IMR-90 (cell line): ENCODE results near the gene TP53I11. TPM values are rescaled to one million over a fixed set of nuclear protein-coding genes. Genes with fewer than 3 reads are reported as not detected.

Experiments
- ATAC-seq: fragments of 200-7000 bp; cut with Tn5 transposase; 2 replicates; pipeline ENCODE4 v1.9.1; 2020; ENCODE audit warnings: low read depth, mild to moderate bottlenecking, moderate library complexity
- BruUV-seq: library from RNA; stranded (reverse); fragments of 400-500 nt; replicated peaks from 2 replicates; lab custom pipeline; 2021; lab: Mats Ljungman, UMichigan
- CTCF ChIA-PET: fragments of 300-600 bp; formaldehyde crosslinking; extraction: SDS; loops from one replicate; lab custom pipeline; 2021; ENCODE audit warnings: antibody characterized with exemption; lab: Yijun Ruan, JAX
- POLR2A ChIA-PET: fragments of 300-600 bp; sonication (Branson Sonifier 250); formaldehyde crosslinking; loops from one replicate; lab custom pipeline; 2022; ENCODE audit warnings: antibody characterized with exemption; ENCODE audit not compliant: unreplicated experiment; lab: Charles Lee
- DNase-seq: peaks from one replicate; pipeline ENCODE4 v3.0.0; 2013
- H2AFZ ChIP-seq: replicated peaks from 2 replicates; pipeline ENCODE3; 2013; ENCODE audit warnings: low read length, mild to moderate bottlenecking; ENCODE audit not compliant: poor library complexity
- H2AK5ac ChIP-seq: 2 replicates; pipeline ENCODE4 v1.6.1; 2013; ENCODE audit warnings: low read depth, low read length, inconsistent platforms
- H2AK9ac ChIP-seq: replicated peaks from 2 replicates; pipeline ENCODE3; 2013; ENCODE audit warnings: mild to moderate bottlenecking, low read depth, low read length, moderate library complexity; ENCODE audit not compliant: poor library complexity
- H2BK120ac ChIP-seq: 2 replicates; pipeline ENCODE4 v1.6.1; 2013; ENCODE audit warnings: low read depth, low read length, inconsistent platforms
- H2BK15ac ChIP-seq: 3 replicates; pipeline ENCODE4 v1.6.1; 2013; ENCODE audit warnings: low read depth, low read length, inconsistent platforms
- H2BK20ac ChIP-seq: 2 replicates; pipeline ENCODE4 v1.6.1; 2013; ENCODE audit warnings: low read depth, mild to moderate bottlenecking, inconsistent platforms, low read length, moderate library complexity
- H2BK5ac ChIP-seq: 2 replicates; pipeline ENCODE4 v1.6.1; 2013; ENCODE audit warnings: mild to moderate bottlenecking, low read depth, low read length, inconsistent platforms; ENCODE audit not compliant: poor library complexity, severe bottlenecking
- H3K14ac ChIP-seq: replicated peaks from 2 replicates; pipeline ENCODE4 v1.6.1; 2013; ENCODE audit warnings: low read depth, low read length, inconsistent platforms
- H3K18ac ChIP-seq: 2 replicates; pipeline ENCODE4 v1.6.1; 2013; ENCODE audit warnings: low read depth, low read length, control low read depth
- H3K23ac ChIP-seq: 2 replicates; pipeline ENCODE4 v1.6.1; 2013; ENCODE audit warnings: low read depth, low read length, inconsistent platforms
- H3K27ac ChIP-seq: 2 replicates; pipeline ENCODE4 v1.5.1; 2013; ENCODE audit warnings: mild to moderate bottlenecking, control low read depth, low read length; ENCODE audit not compliant: insufficient read depth
- H3K27me3 ChIP-seq: 2 replicates; pipeline ENCODE4 v1.6.1; 2013; ENCODE audit warnings: low read length; ENCODE audit not compliant: control insufficient read depth, insufficient read depth
- H3K36me3 ChIP-seq: 2 replicates; pipeline ENCODE4 v1.6.1; 2013; ENCODE audit warnings: low read length, mixed read lengths; ENCODE audit not compliant: control insufficient read depth, insufficient read depth
- H3K4ac ChIP-seq: 2 replicates; pipeline ENCODE4 v1.6.1; 2013; ENCODE audit warnings: low read depth, low read length, inconsistent platforms
- H3K4me1 ChIP-seq: 2 replicates; pipeline ENCODE4 v1.6.1; 2013; ENCODE audit warnings: low read length, mixed read lengths; ENCODE audit not compliant: control insufficient read depth, insufficient read depth
- H3K4me2 ChIP-seq: 2 replicates; pipeline ENCODE4 v1.6.1; 2013; ENCODE audit warnings: low read depth, mild to moderate bottlenecking, control low read depth, low read length, moderate library complexity
- H3K4me3 ChIP-seq: 2 replicates; pipeline ENCODE4 v1.5.1; 2013; ENCODE audit warnings: low read depth, mild to moderate bottlenecking, control low read depth, low read length, moderate library complexity; ENCODE audit not compliant: insufficient read depth
- H3K56ac ChIP-seq: 2 replicates; pipeline ENCODE4 v1.6.1; 2013; ENCODE audit warnings: low read length, inconsistent platforms; ENCODE audit not compliant: insufficient read depth; ENCODE audit errors: extremely low read depth
- H3K79me1 ChIP-seq, 2 experiments: 2 replicates each; pipeline ENCODE4 v1.6.1; 2013; ENCODE audit warnings: low read length in 2 of 2, inconsistent platforms in 1 of 2, low read depth in 1 of 2
- H3K9ac ChIP-seq: 2 replicates; pipeline ENCODE4 v1.6.1; 2013; ENCODE audit warnings: low read depth, low read length, control low read depth
- H3K9me1 ChIP-seq: 2 replicates; pipeline ENCODE4 v1.6.1; 2013; ENCODE audit warnings: low read length, inconsistent platforms; ENCODE audit not compliant: insufficient read depth
- H3K9me3 ChIP-seq: 2 replicates; pipeline ENCODE4 v1.6.1; 2013; ENCODE audit warnings: low read length; ENCODE audit not compliant: control insufficient read depth, insufficient read depth
- H4K20me1 ChIP-seq: 2 replicates; pipeline ENCODE4 v1.6.1; 2013; ENCODE audit warnings: low read length, inconsistent platforms; ENCODE audit not compliant: insufficient read depth
- H4K5ac ChIP-seq: 2 replicates; pipeline ENCODE4 v1.6.1; 2013; ENCODE audit warnings: mild to moderate bottlenecking, low read depth, low read length, control low read depth
- H4K8ac ChIP-seq, 2 experiments: 2 replicates each; pipeline ENCODE4 v1.6.1; 2013; ENCODE audit warnings: low read depth in 2 of 2, low read length in 2 of 2, control low read depth in 1 of 2, inconsistent platforms in 1 of 2
- H4K91ac ChIP-seq: 2 replicates; pipeline ENCODE4 v1.6.1; 2013; ENCODE audit warnings: low read depth, low read length, inconsistent platforms; ENCODE audit not compliant: insufficient read depth
- CEBPB ChIP-seq: IDR thresholded peaks from 2 replicates; pipeline ENCODE4 v1.6.1; 2012; ENCODE audit warnings: low read depth, low read length, improper control_type of control experiment
- ELK1 ChIP-seq: fragments of 150-350 bp; IDR thresholded peaks from 2 replicates; pipeline ENCODE4 v1.6.1; 2016; ENCODE audit warnings: low read depth, mild to moderate bottlenecking, low read length, moderate library complexity, borderline replicate concordance
- FOS ChIP-seq: fragments of 150-350 bp; IDR thresholded peaks from 2 replicates; pipeline ENCODE4 v1.6.1; 2016; ENCODE audit warnings: low read depth, low read length
- NFE2L2 ChIP-seq: fragments of 150-350 bp; IDR thresholded peaks from 2 replicates; pipeline ENCODE4 v1.6.1; 2016; ENCODE audit warnings: low read depth, mild to moderate bottlenecking, low read length
- RAD21 ChIP-seq: IDR thresholded peaks from 2 replicates; pipeline ENCODE4 v1.6.1; 2012; ENCODE audit warnings: low read length, improper control_type of control experiment
- RFX5 ChIP-seq: IDR thresholded peaks from 2 replicates; pipeline ENCODE4 v1.8.0; 2012; ENCODE audit warnings: low read depth, mild to moderate bottlenecking, low read length, moderate library complexity
- WGBS, 2 experiments: methylation state at CpG; one replicate each; pipeline versions ENCODE4 v1.1.5 to v1.1.7; 2013; ENCODE audit warnings: missing lambda C conversion rate in 2 of 2; ENCODE audit not compliant: insufficient read length in 1 of 2; ENCODE audit errors: extremely low coverage in 2 of 2; 5-methylcytosine and 5-hydroxymethylcytosine counted together
- dilution Hi-C: fragments of 300-500 bp; cut with HindIII; formaldehyde crosslinking; loops from one replicate; pipeline ENCODE4 v1.14.3; 2018; ENCODE audit warnings: low sequenced_read_pairs; ENCODE audit not compliant: unreplicated experiment
- in situ Hi-C: fragments of 300-500 bp; cut with MboI; formaldehyde crosslinking; loops from 3 replicates; pipeline ENCODE4 v1.14.3; 2019; ENCODE audit warnings: low sequenced_read_pairs, inconsistent platforms, mixed read lengths
- intact Hi-C: fragments of 100-400 bp; cut with micrococcal nuclease; formaldehyde crosslinking; loops from 2 replicates; pipeline ENCODE4 v1.10.0; 2022
- polyA plus RNA-seq, 3 experiments: library from polyadenylated mRNA; depleted of rRNA; stranded (reverse); fragments of >200 nt; gene quantifications; 2 replicates each; pipeline ENCODE4 v1.2.3, GENCODE V29; 2012; ENCODE audit warnings: low replicate concordance in 1 of 3
- total RNA-seq: library from RNA; depleted of rRNA; stranded (reverse); fragments of >200 nt; gene quantifications from 2 replicates; pipeline ENCODE4 v1.2.3, GENCODE V29; 2012

TP53I11 gene
- total and polyA plus RNA-seq, 2 of the 4 experiments (the other 2 are of a cell fraction) = 3.9 to 22.0 TPM

- no peaks in the 10 kb centered on the region for H3K4me1 ChIP-seq
- no peak overlapping the region for H3K4ac ChIP-seq
- POLR2A ChIA-PET = no interaction called here
- no peak overlapping the region for H2AK9ac ChIP-seq
- H2BK5ac ChIP-seq = no peak overlapping the region
- H4K5ac ChIP-seq = no peak overlapping the region
- H2AFZ ChIP-seq = no peak overlapping the region
- no peak overlapping the region for H3K23ac ChIP-seq
- H3K18ac ChIP-seq = no peak overlapping the region
- BruUV-seq = no TSS peak
- H3K27ac ChIP-seq = no peak overlapping the region
- H3K9me3 ChIP-seq = no peaks in the 10 kb centered on the region
- no peak overlapping the region for H3K14ac ChIP-seq
- no peak overlapping the region for H2BK15ac ChIP-seq
- H3K27me3 ChIP-seq = peaks cover 24% of the 10 kb centered on the region
- no peak overlapping the region for H4K91ac ChIP-seq
- H3K4me3 ChIP-seq = no peak overlapping the region
- H2BK120ac ChIP-seq = no peak overlapping the region
- H4K8ac ChIP-seq = no peak overlapping the region
- ATAC-seq = no peak
- TF ChIP-seq CEBPB (no peak), FOS (no peak), NFE2L2 (no peak), ELK1 (no peak), RAD21 (no peak), RFX5 (no peak)
- no peak overlapping the region for H2BK20ac ChIP-seq
- CTCF ChIA-PET = interaction anchor here (1.1 kb wide), 1 partner anchor 179 kb away, joined by 3 read pairs; no protein-coding TSS in a partner anchor
- no peaks in the 10 kb centered on the region for H3K9me1 ChIP-seq
- no peaks in the 10 kb centered on the region for H3K36me3 ChIP-seq
- no peaks in the 10 kb centered on the region for H4K20me1 ChIP-seq
- dilution Hi-C loops = no loop called here
- no peak overlapping the region for H3K9ac ChIP-seq
- H2AK5ac ChIP-seq = no peak overlapping the region
- no peak for DNase-seq
- H3K56ac ChIP-seq = no peak overlapping the region
- H3K79me1 ChIP-seq = no peaks in the 10 kb centered on the region
- intact Hi-C loops = no loop called here
- H3K4me2 ChIP-seq = no peak overlapping the region
- in situ Hi-C loops = loop anchor here (25.0 kb wide), 1 partner anchor 812 kb away; no protein-coding TSS in a partner anchor
- WGBS, 2 experiments = 40% methylated on average over 2 of the region's 3 CpGs; no CpG with 5 or more reads in 1 of the 2 experiments
Measured at GRCh38 chr11:44923806-44924205, 26.9 kb downstream of the TP53I11 start.
